Central memory CD4-positive, alpha-beta T cell (primary cell): ENCODE measurements around the gene TMCC2.
"Not testable (repeated sequence)": the region's sequence is repeated elsewhere in the genome, so short reads cannot be mapped to it uniquely, and the experiment has no call there.

ENCODE experiments used
- DNase-seq: peaks from one replicate; pipeline ENCODE4 v3.0.0; 2022
- total RNA-seq, 3 experiments: gene quantifications; one replicate each; lab custom pipeline; 2026; lab: John Stamatoyannopoulos, UW

The TMCC2 gene
- 0.77 to 6.8 (median 1.6) reads per million in 3 experiments for total RNA-seq

- peak; percentile 63 for DNase-seq
These were observed at the start of gene TMCC2 for GRCh38 chr1:205227584-205228013. TSS of gene TMCC2 (plus strand) at chr1:205227946. CDS start at chr1:205228565, 619 bp downstream.

GRCh38 chr1:205179842-205180241, 47.9 kb upstream of the TMCC2 start:
- no peak for DNase-seq

GRCh38 chr1:205180331-205180730, 47.4 kb upstream of the TMCC2 start:
- not testable (repeated sequence) for DNase-seq

GRCh38 chr1:205182930-205183329, 44.8 kb upstream of the TMCC2 start:
- DNase-seq, result no peak

GRCh38 chr1:205183676-205184335, 43.9 kb upstream of the TMCC2 start:
- no peak for DNase-seq

- DNase-seq, result no peak
These were observed 41.6 kb upstream of the TMCC2 start for GRCh38 chr1:205186191-205186590.

GRCh38 chr1:205187420-205187819, 40.3 kb upstream of the TMCC2 start:
- no peak for DNase-seq

- no peak for DNase-seq
These were observed 39.6 kb upstream of the TMCC2 start for GRCh38 chr1:205188098-205188497.

- no peak for DNase-seq
These were observed 39.1 kb upstream of the TMCC2 start for GRCh38 chr1:205188596-205188995.

GRCh38 chr1:205189131-205189530, 38.6 kb upstream of the TMCC2 start:
- no peak for DNase-seq

GRCh38 chr1:205190845-205191577, 36.7 kb upstream of the TMCC2 start:
- no peak for DNase-seq

- no peak for DNase-seq
These were observed 36.1 kb upstream of the TMCC2 start for GRCh38 chr1:205191622-205192021.

GRCh38 chr1:205192287-205192686, 35.5 kb upstream of the TMCC2 start:
- DNase-seq, result no peak

- DNase-seq, result no peak
These were observed 28.4 kb upstream of the TMCC2 start for GRCh38 chr1:205199090-205199930.

GRCh38 chr1:205199931-205200299, 27.8 kb upstream of the TMCC2 start:
- no peak for DNase-seq

GRCh38 chr1:205204552-205204951, 23.2 kb upstream of the TMCC2 start:
- DNase-seq, result no peak

- DNase-seq, result no peak
These were observed 22.7 kb upstream of the TMCC2 start for GRCh38 chr1:205205055-205205454.

GRCh38 chr1:205208811-205209210, 18.9 kb upstream of the TMCC2 start:
- no peak for DNase-seq

GRCh38 chr1:205210756-205211168, 17.0 kb upstream of the TMCC2 start:
- DNase-seq, result no peak

GRCh38 chr1:205211169-205211838, 16.4 kb upstream of the TMCC2 start, which contains the start of gene DSTYK:
TSS of gene DSTYK (minus strand) at chr1:205211702. CDS start at chr1:205211535, 167 bp downstream.
- DNase-seq, result peak; percentile 90

GRCh38 chr1:205211839-205212536, 15.8 kb upstream of the TMCC2 start:
- no peak for DNase-seq

GRCh38 chr1:205214756-205215155, 13.0 kb upstream of the TMCC2 start:
- no peak for DNase-seq
